Measurements from ENCODE around the gene PDE3B. TPM values are rescaled to one million over a fixed set of nuclear protein-coding genes. Genes with fewer than 3 reads are reported as not detected.
"Not testable (repeated sequence)": the region's sequence is repeated elsewhere in the genome, so short reads cannot be mapped to it uniquely, and the experiment has no call there.

Gene PDE3B
- total and polyA plus RNA-seq, 11 donors, result 2.4 to 17.0 (median 10.0) TPM

DNA sequence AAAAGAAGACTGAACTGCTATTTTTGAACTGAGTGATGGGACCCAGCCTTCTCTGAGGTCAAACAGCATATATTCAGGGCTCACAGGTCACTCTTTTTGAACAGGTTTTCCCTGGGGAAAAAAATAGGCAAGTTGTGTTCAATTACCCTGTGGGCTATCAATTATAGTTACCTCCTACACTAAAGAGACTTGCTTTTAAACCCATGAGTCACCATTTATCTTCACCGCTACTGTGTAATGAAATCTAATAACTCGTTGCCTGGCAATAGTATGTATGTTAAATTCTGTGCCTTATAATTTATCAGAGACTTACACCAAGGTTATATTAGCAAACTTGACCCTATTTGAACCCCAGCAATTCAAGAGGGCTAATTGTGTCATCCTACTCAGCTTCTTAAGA is 149.9 kb downstream of the PDE3B start:
- 55 to 77% (median 65%) methylated on average over 2 of the region's 2 CpGs for WGBS, 4 donors
- no peak for ATAC-seq
- intact Hi-C loops (cut with DNase I), result loop anchor here in 5 of 10 donors (5.0 to 10.0 kb wide), 4 partner anchors 61 to 281 kb away; partner anchors contain the start of gene CALCB (in 1 of the 5)
- no peak overlapping the region for H3K27ac ChIP-seq
- H3K36me3 ChIP-seq, result no peaks in the 10 kb centered on the region
- no peak for DNase-seq
- no peaks in the 10 kb centered on the region for H3K4me1 ChIP-seq
- peaks cover 0 to 4% (median 0%) of the 10 kb centered on the region in 12 donors for H3K9me3 ChIP-seq
- TF ChIP-seq POLR2A (IDR thresholded peaks at IDR 0.05), result no peak
- TF ChIP-seq, protein P1, sequence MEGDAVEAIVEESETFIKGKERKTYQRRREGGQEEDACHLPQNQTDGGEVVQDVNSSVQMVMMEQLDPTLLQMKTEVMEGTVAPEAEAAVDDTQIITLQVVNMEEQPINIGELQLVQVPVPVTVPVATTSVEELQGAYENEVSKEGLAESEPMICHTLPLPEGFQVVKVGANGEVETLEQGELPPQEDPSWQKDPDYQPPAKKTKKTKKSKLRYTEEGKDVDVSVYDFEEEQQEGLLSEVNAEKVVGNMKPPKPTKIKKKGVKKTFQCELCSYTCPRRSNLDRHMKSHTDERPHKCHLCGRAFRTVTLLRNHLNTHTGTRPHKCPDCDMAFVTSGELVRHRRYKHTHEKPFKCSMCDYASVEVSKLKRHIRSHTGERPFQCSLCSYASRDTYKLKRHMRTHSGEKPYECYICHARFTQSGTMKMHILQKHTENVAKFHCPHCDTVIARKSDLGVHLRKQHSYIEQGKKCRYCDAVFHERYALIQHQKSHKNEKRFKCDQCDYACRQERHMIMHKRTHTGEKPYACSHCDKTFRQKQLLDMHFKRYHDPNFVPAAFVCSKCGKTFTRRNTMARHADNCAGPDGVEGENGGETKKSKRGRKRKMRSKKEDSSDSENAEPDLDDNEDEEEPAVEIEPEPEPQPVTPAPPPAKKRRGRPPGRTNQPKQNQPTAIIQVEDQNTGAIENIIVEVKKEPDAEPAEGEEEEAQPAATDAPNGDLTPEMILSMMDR (IDR thresholded peaks at IDR 0.05), result no peak
- H3K4me3 ChIP-seq, result no peak overlapping the region
- no peaks in the 10 kb centered on the region for H3K27me3 ChIP-seq

DNA sequence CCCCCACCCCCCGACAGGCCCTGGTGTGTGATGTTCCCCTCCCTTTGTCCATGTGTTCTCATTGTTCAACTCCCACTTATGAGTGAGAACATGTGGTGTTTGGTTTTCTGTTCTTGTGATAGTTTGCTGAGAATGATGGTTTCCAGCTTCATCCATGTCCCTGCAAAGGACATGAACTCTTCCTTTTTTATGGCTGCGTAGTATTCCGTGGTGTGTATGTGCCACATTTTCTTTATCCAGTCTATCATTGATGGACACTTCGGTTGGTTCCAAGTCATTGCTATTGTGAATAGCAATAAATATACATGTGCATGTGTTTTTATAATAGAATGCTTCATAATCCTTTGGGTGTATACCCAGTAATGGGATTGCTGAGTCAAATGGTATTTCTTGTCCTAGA is 152.4 kb downstream of the PDE3B start:
- H3K27me3 ChIP-seq, DNase-seq, ATAC-seq, H3K4me3 ChIP-seq, H3K4me1 ChIP-seq, H3K36me3 ChIP-seq, H3K9me3 ChIP-seq, H3K27ac ChIP-seq: not testable (repeated sequence)
- intact Hi-C loops (cut with DNase I), result loop anchor here in 3 of 10 donors (10.0 kb wide), 2 partner anchors 109 to 279 kb away; partner anchors contain the start of gene CALCB (in 1 of the 3)
- WGBS, 4 donors, result 91 to 99% (median 96%) methylated on average over 4 of the region's 4 CpGs

DNA sequence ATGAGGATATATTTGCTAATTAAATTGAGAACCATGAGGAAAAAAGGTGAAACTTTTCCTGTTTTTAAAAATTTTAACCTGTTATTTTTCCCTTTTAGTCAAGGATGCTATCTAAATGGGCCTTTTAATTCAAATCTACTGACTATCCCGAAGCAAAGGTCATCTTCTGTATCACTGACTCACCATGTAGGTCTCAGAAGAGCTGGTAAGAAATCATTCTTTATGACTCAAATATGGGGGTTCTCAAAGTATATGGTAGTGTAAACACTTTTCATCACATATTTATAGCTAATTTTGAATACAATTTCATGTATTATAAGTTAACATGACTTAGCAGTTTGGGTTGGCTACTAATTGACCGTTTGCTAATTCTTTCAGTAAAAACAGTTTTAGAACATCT is 160.2 kb downstream of the PDE3B start:
- WGBS, 4 donors, result 88 to 94% (median 91%) methylated on average over 2 of the region's 2 CpGs
- H3K9me3 ChIP-seq, result no peaks in the 10 kb centered on the region
- H3K4me1 ChIP-seq, result no peaks in the 10 kb centered on the region
- H3K27me3 ChIP-seq, result no peaks in the 10 kb centered on the region
- no peak overlapping the region for H3K27ac ChIP-seq
- ATAC-seq, result no peak
- no peak for DNase-seq
- H3K36me3 ChIP-seq, result no peaks in the 10 kb centered on the region
- no peak for TF ChIP-seq POLR2A (IDR thresholded peaks at IDR 0.05)
- TF ChIP-seq, protein P1 (IDR thresholded peaks at IDR 0.05), result no peak
- H3K4me3 ChIP-seq, result no peak overlapping the region
- intact Hi-C loops (cut with DNase I), result no loop called here

DNA sequence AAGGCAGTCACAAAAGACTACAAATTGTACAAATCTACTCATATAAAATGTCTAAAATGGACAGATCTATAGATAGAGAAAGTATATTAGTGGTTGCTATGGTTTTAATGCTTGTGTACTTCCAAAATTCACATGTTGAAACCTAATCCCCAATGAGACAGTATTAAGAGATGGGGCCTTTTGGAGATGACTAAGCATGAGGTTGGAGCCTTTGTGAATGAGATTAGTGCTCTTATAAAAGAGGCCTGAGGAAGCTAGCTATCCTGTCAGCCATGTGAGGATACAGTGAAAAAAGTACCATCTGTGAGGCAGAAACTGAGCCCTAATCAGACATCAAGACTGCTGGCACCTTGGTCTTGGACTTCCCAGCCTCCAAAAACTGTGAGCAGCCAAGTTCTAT is 165.9 kb downstream of the PDE3B start:
- no peak overlapping the region for H3K27ac ChIP-seq
- TF ChIP-seq, protein P1 (IDR thresholded peaks at IDR 0.05), result no peak
- TF ChIP-seq POLR2A (IDR thresholded peaks at IDR 0.05), result no peak
- peaks cover 0 to 6% (median 0%) of the 10 kb centered on the region in 9 donors for H3K36me3 ChIP-seq
- intact Hi-C loops (cut with DNase I), result loop anchor here in 1 of 10 donors (5.0 kb wide), 1 partner anchor 67 kb away; no protein-coding TSS in a partner anchor
- H3K4me3 ChIP-seq, result no peak overlapping the region
- H3K9me3 ChIP-seq, result no peaks in the 10 kb centered on the region
- ATAC-seq (no peak), DNase-seq (no peak)
- H3K4me1 ChIP-seq, result no peaks in the 10 kb centered on the region
- no peaks in the 10 kb centered on the region for H3K27me3 ChIP-seq

DNA sequence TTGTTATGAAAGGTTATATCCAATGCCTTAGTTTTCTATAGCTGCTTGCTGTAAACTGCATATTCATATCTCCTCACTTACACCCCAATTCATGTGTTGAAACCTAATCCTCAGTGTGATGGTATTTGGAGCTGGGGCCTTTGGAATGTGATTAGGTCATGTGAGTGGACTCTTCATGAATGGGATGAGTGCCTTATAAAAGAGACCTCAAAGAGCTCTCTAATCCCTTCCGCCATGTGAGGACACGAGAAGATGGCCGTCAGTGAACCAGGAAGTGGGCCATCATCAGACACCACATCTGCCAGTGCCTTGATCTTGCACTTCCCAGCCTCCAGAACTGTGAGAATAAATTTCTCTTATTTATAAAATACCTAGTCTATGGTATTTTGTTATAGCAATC is 169.2 kb downstream of the PDE3B start:
- intact Hi-C loops (cut with DNase I), result no loop called here
- ATAC-seq (no peak), DNase-seq (no peak)
- no peak overlapping the region for H3K4me3 ChIP-seq
- peaks cover 0 to 6% (median 0%) of the 10 kb centered on the region in 9 donors for H3K36me3 ChIP-seq
- H3K9me3 ChIP-seq, result no peaks in the 10 kb centered on the region
- no peak for TF ChIP-seq POLR2A (IDR thresholded peaks at IDR 0.05)
- TF ChIP-seq, protein P1 (IDR thresholded peaks at IDR 0.05), result no peak
- H3K27ac ChIP-seq, result no peak overlapping the region
- 92 to 95% (median 94%) methylated on average over 3 of the region's 3 CpGs for WGBS, 4 donors
- H3K27me3 ChIP-seq, result no peaks in the 10 kb centered on the region
- H3K4me1 ChIP-seq, result no peaks in the 10 kb centered on the region

All from heart left ventricle (tissue), 16 donors.